ENCODE results near the gene ZNF526. TPM values are rescaled to one million over a fixed set of nuclear protein-coding genes. Genes with fewer than 3 reads are reported as not detected.

The ZNF526 gene
- total RNA-seq, 6 experiments from 2014 or later: 1.9 to 3.9 (median 3.4) TPM

DNA sequence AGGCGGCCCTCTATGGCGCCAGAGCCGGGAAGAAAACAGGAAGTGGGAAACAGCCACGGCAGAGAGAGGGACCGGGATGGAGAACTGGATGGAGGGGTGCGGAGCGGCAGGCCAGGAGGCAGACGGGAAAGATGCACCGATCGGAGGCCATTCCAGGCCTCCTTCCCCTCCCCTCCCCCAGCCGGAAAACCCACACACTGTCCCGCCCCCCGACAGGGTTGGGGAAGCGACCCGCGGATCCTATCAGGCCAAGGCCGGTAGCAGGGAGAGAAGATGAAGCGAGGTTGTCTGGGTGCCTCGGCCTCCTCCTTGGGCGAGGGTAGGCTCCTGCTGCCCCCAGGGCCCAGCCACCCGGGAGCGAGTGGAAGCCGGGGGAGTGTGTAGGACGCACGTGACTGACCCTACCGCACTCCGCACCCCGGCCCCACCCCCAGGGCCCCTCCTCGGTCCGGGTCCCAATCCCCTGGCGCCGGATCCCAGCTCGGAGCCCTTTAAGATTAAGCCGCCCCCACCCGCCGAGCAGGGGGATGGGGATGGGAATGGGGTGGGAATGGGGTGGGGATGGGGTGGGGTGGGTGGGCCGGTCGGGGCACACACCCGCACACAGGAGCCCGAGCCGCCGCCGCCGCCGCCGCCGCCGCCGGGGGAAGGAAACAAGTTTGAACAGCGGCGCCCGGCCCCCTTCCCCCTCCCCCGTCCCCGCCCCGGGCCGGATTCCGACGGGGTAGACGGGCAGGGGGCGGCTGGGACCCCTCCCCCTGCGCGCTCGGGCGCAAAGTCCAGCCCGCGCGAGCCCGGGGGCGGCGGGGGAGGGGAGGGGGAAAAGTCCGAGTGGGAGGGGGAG is 33.4 kb downstream of the ZNF526 start:
- peaks cover 0 to 14% (median 4%) of the 10 kb centered on the region in 4 donors for H3K36me3 ChIP-seq
- H3K4me3 ChIP-seq: peak overlapping the region; percentile 86 to 99 (median 98)
- no peaks in the 10 kb centered on the region for H3K9me3 ChIP-seq
- peak overlapping the region; percentile 97 to 99 (median 99) for H3K27ac ChIP-seq
- peaks cover 0 to 26% (median 5%) of the 10 kb centered on the region in 4 donors for H3K4me1 ChIP-seq
- DNase-seq (peak; percentile 69 to 77 (median 71)), ATAC-seq (peak; percentile 7 to 26 (median 19))
- TF ChIP-seq POLR2A (IDR thresholded peaks at IDR 0.05) (no peak), CTCF (IDR thresholded peaks at IDR 0.05) (no peak)
- H3K27me3 ChIP-seq: no peaks in the 10 kb centered on the region
- intact Hi-C loops (cut with DNase I): loop anchor here in 1 of 2 donors (5.0 kb wide), 1 partner anchor 34 kb away; no protein-coding TSS in a partner anchor
- 0% methylated on average over 6 of the region's 71 CpGs for WGBS (ENCODE audit: insufficient coverage, low coverage, low lambda C conversion rate, missing lambda C conversion rate)

GRCh38 chr19:42254089-42254849 is 34.2 kb downstream of the ZNF526 start:
- Histone ChIP-seq H3K36me3 (peaks cover 0 to 6% (median under 1%) of the 10 kb centered on the region in 4 donors), H3K27ac (peak overlapping the region; percentile 97 to 99 (median 99)), H3K9me3 (no peaks in the 10 kb centered on the region), H3K27me3 (no peaks in the 10 kb centered on the region), H3K4me3 (peak overlapping the region; percentile 86 to 99 (median 98)), H3K4me1 (peaks cover 0 to 26% (median 5%) of the 10 kb centered on the region in 4 donors)
- ATAC-seq: peak; percentile 32 to 65 (median 46)
- intact Hi-C loops (cut with DNase I): loop anchor here in 1 of 2 donors (5.0 kb wide), 1 partner anchor 33 kb away; no protein-coding TSS in a partner anchor
- DNase-seq: peak; percentile 84 to 86 (median 85)
- 0% methylated on average over 9 of the region's 70 CpGs for WGBS (ENCODE audit: insufficient coverage, low coverage, low lambda C conversion rate, missing lambda C conversion rate)
- peak in 1 of 4 donors; percentile 8 for TF ChIP-seq CTCF (IDR thresholded peaks at IDR 0.05)
- TF ChIP-seq POLR2A (IDR thresholded peaks at IDR 0.05): no peak

DNA sequence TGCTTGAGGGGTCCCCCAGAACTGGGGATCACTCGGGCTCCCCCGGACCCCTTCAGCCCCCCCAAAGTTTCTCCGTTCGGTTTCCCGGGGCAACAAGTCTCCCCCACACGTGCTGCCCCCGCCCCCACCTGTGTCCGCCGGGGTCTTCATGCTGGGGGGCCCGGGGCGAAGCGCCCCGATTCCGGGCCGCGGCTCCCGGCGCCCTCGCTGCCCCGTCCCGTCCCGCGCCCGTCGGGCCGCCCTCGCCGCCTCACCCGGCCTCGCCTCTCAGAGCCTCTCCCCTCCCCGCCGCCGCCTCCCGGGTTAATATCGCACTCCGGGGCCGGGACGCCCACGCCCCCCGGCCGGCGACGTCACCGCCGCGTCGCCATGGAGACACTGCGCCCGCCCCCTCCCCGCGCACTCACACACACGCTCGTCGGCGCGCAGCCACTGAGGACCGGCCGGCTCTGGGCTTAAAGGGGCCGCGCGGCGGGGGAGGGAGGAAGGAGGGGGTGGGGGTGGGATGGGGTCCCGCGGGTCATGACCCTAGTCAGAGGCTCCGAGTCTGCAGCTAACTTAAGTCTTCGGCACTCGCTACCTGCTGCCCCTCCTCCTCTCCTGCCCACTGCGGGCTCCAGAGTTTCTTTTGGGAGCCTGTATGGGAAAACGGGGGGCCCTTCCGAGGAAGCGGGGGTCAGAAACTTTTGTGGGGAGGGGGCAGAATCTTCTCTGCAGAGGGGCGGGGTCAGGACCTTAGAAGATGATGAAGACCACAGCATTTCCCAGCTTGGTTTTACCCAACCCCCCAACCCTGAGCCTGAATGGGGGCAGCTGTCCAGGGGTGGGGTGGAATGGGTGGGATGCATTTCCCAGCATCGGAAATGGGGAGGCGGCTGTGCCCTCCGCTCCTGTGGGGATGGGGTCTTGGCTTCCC is 35.0 kb downstream of the ZNF526 start, which contains the start of gene ERF:
Gene ERF (minus strand): TSS at position 279 of the 916 bp plus-strand sequence. CDS start 129 bp downstream, at position 150.
- Histone ChIP-seq H3K4me1 (peaks cover 0 to 26% (median 5%) of the 10 kb centered on the region in 4 donors), H3K4me3 (peak within 1 kb of the TSS; percentile 86 to 99 (median 98)), H3K27me3 (no peaks in the 10 kb centered on the region), H3K36me3 (no peaks in the 10 kb centered on the region), H3K27ac (peak within 1 kb of the TSS; percentile 97 to 99 (median 99)), H3K9me3 (no peaks in the 10 kb centered on the region)
- TF ChIP-seq CTCF (IDR thresholded peaks at IDR 0.05) (peak in 1 of 4 donors; percentile 25), POLR2A (IDR thresholded peaks at IDR 0.05) (peak; percentile 99)
- intact Hi-C loops (cut with DNase I): loop anchor here in 1 of 2 donors (5.0 kb wide), 1 partner anchor 32 kb away; no protein-coding TSS in a partner anchor
- WGBS (ENCODE audit: insufficient coverage, low coverage, low lambda C conversion rate, missing lambda C conversion rate): 0% methylated on average over 9 of the region's 75 CpGs
- DNase-seq: peak; percentile 95 to 97 (median 96)
- peak; percentile 78 to 87 (median 84) for ATAC-seq
